IPS-18c (cell line): ENCODE results near the gene GK.
"Not testable (repeated sequence)": the region's sequence is repeated elsewhere in the genome, so short reads cannot be mapped to it uniquely, and the experiment has no call there.

Source experiments
- H3K4me3 ChIP-seq: 2 replicates; pipeline ENCODE4 v1.7.0; 2013; ENCODE audit warnings: low read depth, mild to moderate bottlenecking, low read length, moderate library complexity; ENCODE audit not compliant: insufficient read depth
- H3K9me3 ChIP-seq: one replicate; pipeline ENCODE4 v1.6.1; 2013; ENCODE audit warnings: mild to moderate bottlenecking, low read length, moderate library complexity; ENCODE audit not compliant: control insufficient read depth, insufficient read depth

Gene GK

GRCh38 chrX:30643313-30643821, 9.9 kb upstream of the GK start:
- H3K4me3 ChIP-seq = no peak overlapping the region

GRCh38 chrX:30649859-30650258, 3.4 kb upstream of the GK start:
- H3K9me3 ChIP-seq = no peaks in the 10 kb centered on the region
- no peak overlapping the region for H3K4me3 ChIP-seq

More at GRCh38 chrX:30643313-30643821, 9.9 kb upstream of the GK start:
- peaks cover 3% of the 10 kb centered on the region for H3K9me3 ChIP-seq

DNA sequence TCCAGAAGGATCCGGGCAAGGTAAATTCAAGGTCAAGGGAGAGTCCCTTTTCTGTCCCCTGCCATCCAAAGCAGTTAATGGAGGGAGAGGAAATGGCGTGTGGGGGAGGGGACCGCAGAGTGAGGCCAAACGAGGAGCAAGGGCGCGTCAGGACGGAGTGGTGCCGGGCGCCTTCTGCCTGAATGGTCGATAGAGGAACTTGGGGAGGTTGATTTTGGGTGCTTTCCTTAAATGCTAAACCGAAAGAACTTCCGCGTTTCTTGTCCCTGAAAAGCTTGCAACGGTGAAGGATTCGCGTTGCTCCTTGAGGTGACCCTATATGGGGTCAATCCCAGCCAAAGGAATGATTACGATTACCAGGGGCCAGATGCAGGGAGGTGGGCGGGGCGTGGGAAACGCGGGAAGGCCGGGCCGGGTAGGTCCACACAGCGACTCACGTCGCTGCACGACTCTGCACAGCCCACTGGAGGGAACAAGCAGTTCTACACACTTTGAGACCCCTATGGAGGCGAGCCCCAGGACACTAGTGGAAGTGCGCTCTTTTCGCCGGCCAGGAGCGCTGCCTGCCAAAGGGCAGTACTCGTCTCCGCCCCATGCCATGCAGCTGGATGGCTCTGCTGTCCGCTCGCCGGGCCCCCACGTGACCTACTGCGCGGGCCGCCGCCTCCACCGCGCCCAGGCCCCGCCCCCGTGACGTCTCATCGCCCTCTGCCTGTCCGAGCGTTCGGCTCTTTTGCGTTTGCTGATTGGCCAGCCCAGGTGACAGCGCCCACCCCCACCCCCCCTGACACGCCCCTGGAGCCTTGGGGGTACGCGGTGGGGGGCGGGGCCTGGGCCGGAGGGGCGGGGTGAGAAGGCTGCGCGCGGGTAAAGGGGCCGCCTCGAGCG, 452 bp upstream of the GK start:
- peak overlapping the region; percentile 62 for H3K4me3 ChIP-seq
- H3K9me3 ChIP-seq = no peaks in the 10 kb centered on the region

DNA sequence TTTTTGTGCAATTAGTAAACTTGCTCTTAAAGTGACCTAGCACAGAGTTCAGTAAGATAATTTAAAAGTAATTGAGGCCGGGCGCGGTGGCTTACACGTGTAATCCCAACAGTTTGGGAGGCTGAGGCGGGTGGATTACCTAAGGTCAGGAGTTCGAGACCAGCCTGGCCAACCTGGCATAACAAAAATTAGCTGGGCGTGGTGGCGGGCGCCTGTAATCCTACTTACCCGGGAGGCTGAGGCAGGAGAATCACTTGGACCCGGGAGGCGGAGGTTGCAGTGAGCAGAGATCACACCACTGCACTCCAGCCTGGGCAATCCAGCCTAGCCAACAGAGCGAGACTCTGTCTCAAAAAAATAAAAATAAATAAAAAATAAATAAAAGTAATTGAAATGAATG, 1.2 kb downstream of the GK start:
- not testable (repeated sequence) for H3K4me3 ChIP-seq, H3K9me3 ChIP-seq

- Histone ChIP-seq H3K4me3 (no peak overlapping the region), H3K9me3 (no peaks in the 10 kb centered on the region)
Observed at GRCh38 chrX:30654989-30655607, 1.9 kb downstream of the GK start.

- no peak overlapping the region for H3K4me3 ChIP-seq
- H3K9me3 ChIP-seq = no peaks in the 10 kb centered on the region
Observed at GRCh38 chrX:30655991-30656390, 2.8 kb downstream of the GK start.

DNA sequence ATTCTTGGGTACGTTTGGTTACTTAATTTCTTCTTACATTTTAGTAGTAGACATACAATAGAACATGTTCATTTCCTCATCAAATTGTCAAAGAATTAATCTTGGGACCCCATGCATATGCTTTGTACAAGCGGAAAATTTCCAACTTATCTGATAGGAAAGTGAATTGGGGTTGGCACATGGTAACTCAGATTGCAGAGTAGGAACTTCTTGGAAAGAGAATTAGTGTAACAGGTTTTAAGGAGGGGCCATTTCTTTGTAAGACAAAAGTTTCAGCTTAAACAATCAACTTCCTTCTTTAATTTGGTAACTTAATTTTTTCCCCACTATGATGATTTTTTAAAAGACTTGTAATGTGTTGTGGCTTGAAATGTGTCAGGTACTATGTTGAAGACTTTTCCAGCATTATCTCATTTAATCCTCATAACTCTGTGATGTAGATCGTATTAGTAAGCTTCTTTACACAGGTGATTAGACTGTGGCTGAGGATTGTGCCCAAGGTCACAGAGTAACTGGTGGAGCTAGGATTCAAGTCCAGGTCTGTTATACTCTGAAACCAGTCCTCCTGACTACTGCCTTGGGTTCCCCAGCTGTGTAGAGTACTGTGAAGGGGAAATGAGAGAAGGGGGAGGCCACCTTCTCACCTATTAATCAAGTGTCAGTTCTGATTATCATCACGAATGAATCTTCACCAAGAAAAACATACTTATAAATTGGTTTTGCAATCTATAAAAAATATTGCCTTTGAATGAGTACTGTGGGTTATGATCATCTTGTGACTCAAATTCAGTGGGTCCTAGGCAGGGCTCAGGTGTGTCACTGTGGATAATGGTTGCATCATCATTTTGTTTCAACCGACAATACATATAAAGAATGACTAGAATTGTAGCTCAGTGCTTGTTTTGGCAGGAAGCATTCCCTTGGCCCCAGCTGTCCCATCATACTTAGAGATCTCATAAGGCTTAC, 4.3 kb downstream of the GK start:
- H3K4me3 ChIP-seq = no peak overlapping the region

DNA sequence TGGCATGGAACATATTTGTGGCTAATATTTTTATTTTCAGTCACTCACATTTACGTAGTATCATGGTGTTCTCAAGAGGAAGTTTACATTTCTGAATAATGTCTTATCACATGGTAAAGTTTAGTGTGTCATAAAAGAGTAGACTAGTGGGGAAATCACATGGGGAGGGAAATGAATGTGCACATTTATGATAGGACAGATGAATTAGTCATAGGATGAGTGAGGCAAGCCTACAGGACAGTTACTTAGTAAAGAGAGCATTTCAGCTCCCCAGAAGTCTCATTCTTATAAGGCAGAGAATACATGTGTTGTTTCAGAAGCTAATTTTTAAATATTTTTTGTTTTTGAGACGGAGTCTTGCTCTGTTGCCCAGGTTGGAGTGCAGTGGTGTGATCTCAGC, 6.2 kb downstream of the GK start:
- Histone ChIP-seq H3K4me3 (no peak overlapping the region), H3K9me3 (no peaks in the 10 kb centered on the region)

More for the DNA sequence above, 4.3 kb downstream of the GK start:
- no peaks in the 10 kb centered on the region for H3K9me3 ChIP-seq

- H3K9me3 ChIP-seq = no peaks in the 10 kb centered on the region
- H3K4me3 ChIP-seq = no peak overlapping the region
Observed at GRCh38 chrX:30661228-30661627, 8.0 kb downstream of the GK start.

DNA sequence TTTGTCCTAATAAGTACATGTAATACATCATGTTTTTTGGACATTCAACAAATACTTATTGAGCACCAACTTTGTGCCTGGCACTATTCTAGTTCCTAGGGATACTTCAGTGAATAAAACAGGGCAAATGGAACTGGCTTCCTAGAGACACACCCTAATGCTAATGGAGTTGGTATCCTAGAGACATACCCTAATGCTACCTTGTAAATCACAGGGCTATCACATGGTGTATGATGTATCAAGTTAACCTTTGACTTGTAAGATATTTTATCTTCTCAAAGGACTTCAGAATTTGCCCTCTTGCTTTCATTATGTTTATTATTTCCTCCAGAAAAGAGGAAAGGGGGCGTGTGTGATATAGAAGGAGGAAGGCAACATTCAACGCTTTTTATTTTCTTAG, 10.1 kb downstream of the GK start:
- no peak overlapping the region for H3K4me3 ChIP-seq

GRCh38 chrX:30665471-30665870, 12.2 kb downstream of the GK start:
- Histone ChIP-seq H3K4me3 (no peak overlapping the region), H3K9me3 (no peaks in the 10 kb centered on the region)

More for the DNA sequence above, 10.1 kb downstream of the GK start:
- no peaks in the 10 kb centered on the region for H3K9me3 ChIP-seq

DNA sequence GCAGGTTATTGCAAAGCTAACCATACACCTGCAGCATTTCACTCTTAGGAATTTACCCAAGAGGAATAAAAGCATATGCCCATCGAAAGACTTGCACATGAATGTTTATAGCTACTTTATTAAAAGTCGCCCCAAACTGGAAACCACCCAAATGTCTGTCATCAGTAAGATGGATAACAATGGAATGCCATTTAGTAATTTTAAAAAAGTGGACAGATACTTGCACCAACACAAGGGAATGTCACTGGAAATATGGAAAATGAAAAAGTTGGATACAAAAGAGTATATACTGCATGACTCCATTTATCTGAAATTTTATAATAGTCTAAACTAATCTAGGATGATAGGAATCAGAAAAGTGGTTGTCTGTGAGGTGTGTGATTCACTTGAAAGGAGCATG, 12.9 kb downstream of the GK start:
- Histone ChIP-seq H3K4me3 (no peak overlapping the region), H3K9me3 (no peaks in the 10 kb centered on the region)

- Histone ChIP-seq H3K4me3 (no peak overlapping the region), H3K9me3 (no peaks in the 10 kb centered on the region)
Observed at GRCh38 chrX:30668581-30668980, 15.4 kb downstream of the GK start.

DNA sequence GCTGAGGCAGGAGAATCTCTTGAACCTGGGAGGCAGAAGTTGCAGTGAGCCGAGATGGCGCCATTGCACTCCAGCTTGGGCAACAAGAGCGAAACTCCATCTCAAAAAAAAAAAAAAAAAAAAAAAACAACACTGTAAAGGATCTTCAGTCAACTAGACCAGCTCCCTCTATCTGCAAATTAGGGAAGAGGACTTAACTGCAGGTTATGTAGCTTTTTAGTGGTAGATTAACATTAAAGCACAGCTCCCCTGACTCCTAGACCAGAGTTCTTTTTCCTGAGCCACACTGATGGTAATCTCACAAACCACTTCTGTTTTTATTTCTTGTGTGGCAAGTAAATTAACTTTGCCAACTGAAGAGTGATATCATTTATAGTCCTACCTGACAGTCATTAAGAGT, 18.0 kb downstream of the GK start:
- H3K9me3 ChIP-seq, H3K4me3 ChIP-seq: not testable (repeated sequence)

DNA sequence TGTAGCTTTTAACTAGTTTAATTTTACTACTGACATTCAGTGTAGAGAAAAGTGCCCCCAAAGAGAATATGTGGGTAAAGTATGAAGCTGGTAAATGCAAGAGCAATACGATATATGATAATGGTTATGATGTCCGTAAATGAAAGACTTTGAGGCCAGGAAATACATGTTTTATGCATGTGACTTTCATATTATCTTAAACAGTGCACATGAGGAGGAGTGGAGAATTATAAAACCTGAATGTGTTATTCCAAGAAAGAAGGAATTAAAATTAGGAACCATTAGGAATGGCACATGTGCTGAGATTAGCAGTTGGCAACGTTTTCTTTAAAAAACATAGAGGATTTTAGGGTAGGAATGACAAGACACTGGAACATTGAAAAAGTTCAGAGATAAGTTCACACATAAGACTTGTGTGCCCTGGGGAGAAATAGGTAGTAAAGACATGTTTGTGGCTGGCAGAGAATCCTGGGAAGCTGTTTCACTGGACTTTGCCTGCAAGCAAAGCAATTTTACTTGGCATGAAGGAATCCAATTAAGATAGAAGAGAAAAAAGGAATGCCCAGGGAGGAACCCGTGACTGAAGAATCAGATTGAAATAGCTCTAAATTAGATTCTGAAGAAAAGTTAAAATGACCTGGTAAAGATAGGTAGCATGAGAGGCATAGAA, 20.0 kb downstream of the GK start:
- Histone ChIP-seq H3K4me3 (no peak overlapping the region), H3K9me3 (no peaks in the 10 kb centered on the region)

- no peaks in the 10 kb centered on the region for H3K9me3 ChIP-seq
Observed at GRCh38 chrX:30673884-30674598, 20.8 kb downstream of the GK start.

More at GRCh38 chrX:30673884-30674598, 20.8 kb downstream of the GK start:
- no peak overlapping the region for H3K4me3 ChIP-seq
